IPS-NIHi11 (cell line): ENCODE measurements around the gene IL13RA1.
"Not testable (repeated sequence)": the region's sequence is repeated elsewhere in the genome, so short reads cannot be mapped to it uniquely, and the experiment has no call there.

ENCODE experiments used
- DNase-seq: peaks from one replicate; pipeline ENCODE4 v3.0.0; 2012; ENCODE audit warnings: mixed read lengths, low spot score

The IL13RA1 gene

GRCh38 chrX:118726887-118727685 lies at the start of gene IL13RA1:
Gene IL13RA1 (plus strand): TSS chrX:118727606. CDS start chrX:118727639, 33 bp downstream.
- DNase-seq, result peak; percentile 87

DNA sequence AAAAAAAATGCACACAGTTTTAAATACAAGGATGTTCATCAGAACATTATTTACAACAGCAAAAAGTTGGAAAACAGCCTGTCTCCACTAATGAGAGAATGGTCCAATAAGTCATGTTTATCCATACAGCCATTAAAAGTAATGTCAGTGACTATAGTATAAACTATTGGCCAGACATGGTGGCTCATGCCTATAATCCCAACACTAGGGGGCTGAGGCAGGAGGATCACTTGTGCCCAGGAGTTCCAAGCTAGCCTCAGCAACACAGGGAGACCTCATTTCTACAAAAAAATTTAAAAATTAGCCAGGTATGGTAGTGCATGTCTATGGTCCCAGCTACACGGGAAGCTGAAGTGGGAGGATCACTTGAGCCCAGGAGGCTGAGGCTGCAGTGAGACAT lies 48.1 kb upstream of the IL13RA1 start:
- DNase-seq, result no peak

DNA sequence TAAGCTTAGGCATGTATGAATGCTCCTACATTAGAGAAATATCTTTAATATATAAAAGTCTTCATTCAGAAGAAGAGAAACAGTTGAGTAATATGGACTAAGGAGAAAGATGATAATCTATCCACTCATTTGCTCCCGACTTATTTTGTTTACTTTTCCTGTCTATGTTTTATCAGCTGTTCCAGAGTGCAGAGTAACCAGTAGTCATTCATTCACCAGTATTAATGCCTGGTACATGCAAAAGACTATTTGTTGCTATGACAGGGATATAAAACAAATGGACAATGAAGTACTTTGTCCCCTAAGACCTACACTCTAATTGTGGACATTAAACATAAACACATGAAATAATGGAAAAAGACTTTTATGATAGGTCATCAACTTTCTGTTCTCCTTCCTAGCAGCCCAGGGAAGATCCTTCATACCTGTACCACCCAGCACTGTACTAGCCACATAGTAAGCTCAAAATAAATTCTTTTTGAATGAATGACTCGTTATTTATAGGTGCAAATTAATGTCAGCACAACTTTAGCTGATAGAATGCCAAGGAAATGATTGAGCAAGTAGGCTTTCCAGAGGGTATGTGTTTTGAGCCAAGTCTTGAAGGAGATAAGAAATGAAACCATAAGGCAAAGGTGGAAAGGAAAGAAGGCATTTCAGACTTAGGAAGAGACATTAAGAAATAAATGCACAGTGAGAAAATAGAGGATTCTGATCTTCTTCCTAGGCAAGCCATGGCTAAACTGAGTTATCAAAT lies 45.0 kb upstream of the IL13RA1 start:
- DNase-seq, result no peak

GRCh38 chrX:118685393-118685792 lies 42.0 kb upstream of the IL13RA1 start:
- DNase-seq, result no peak

DNA sequence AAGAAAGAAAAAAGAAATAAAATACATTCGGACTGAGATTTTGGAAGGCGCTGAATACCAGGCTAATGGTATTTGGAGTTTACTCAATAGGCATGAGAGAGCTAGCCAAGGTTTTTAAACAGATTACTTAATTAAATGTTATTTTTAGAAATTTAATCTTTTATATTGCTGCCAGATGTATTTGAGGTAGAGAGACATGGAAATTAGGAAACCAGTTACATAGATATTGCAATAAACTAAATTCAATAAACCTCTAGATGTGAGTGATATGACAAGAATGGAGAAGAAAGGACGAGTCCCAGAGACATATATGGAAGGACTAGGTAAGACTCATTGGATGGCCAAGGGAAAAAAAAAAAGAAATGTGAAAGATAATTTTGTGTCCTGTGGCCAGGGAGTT lies 38.5 kb upstream of the IL13RA1 start:
- DNase-seq, result no peak

GRCh38 chrX:118693843-118694242 lies 33.6 kb upstream of the IL13RA1 start:
- no peak for DNase-seq

GRCh38 chrX:118694638-118695037 lies 32.8 kb upstream of the IL13RA1 start:
- no peak for DNase-seq

GRCh38 chrX:118698516-118699170 lies 28.8 kb upstream of the IL13RA1 start:
- no peak for DNase-seq

- DNase-seq, result no peak
Observed at GRCh38 chrX:118702741-118703140, 24.7 kb upstream of the IL13RA1 start.

DNA sequence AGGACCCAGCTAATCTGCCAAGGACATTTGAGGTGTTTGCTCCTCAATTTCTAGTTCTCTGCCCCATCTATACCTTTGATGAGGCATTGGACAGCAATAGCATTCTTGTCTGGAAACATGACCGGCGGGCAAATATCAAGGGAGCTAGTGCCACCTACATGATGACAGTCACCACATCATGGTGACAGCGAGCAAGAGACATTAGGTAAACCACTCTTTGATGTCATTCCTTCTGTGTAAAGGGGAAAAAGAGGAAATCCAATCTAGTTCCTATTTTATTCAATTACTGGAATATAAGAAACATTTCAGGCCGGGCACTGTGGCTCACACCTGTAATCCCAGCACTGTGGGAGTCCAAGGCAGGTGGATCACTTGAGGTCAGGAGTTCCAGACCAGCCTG lies 20.7 kb upstream of the IL13RA1 start:
- no peak for DNase-seq

DNA sequence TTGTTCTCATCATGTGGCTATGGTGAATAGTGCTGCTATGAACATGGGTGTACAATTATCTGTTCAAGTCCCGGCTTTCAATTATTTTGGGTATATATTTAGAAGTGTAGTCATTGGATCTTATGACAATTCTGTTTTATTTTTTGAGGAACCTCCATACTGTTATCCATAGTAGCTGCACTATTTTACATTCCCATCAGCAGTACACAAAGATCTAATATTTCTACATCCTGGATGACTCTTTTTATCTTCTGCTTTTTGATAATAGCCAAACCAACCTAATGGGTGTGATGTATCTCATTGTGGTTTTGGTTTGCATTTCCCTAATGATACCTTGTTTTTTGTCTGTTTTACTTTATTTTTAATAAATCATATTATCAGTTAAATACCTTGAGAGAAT lies 12.9 kb upstream of the IL13RA1 start:
- no peak for DNase-seq

DNA sequence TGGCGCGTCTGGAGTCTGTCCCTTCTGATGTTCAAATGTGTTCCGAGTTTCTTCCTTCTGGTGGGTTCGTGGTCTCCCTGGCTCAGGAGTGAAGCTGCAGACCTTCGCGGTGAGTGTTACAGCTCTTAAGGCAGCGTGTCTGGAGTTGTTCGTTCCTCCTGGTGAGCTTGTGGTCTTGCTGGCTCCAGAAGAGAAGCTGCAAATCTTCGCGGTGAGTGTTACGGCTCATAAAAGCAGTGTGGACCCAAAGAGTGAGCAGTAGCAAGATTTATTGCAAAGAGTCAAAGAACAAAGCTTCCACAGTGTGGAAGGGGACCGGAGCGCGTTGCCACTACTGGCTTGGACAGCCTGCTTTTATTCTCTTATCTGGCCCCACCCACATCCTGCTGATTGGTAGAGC lies 11.5 kb upstream of the IL13RA1 start:
- not testable (repeated sequence) for DNase-seq

DNA sequence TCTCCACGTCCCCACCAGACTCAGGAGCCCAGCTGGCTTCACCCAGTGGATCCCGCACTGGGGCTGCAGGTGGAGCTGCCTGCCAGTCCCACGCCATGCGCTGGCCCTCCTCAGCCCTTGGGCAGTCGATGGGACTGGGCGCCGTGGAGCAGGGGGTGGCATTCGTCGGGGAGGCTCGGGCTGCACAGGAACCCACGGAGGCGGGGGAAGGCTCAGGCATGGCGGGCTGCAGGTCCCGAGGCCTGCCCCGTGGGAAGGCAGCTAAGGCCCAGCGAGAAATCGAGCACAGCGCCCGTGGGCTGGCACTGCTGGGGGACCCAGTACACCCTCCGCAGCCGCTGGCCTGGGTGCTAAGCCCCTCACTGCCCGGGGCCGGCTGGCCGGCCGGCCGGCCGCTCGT lies 10.6 kb upstream of the IL13RA1 start:
- not testable (repeated sequence) for DNase-seq

DNA sequence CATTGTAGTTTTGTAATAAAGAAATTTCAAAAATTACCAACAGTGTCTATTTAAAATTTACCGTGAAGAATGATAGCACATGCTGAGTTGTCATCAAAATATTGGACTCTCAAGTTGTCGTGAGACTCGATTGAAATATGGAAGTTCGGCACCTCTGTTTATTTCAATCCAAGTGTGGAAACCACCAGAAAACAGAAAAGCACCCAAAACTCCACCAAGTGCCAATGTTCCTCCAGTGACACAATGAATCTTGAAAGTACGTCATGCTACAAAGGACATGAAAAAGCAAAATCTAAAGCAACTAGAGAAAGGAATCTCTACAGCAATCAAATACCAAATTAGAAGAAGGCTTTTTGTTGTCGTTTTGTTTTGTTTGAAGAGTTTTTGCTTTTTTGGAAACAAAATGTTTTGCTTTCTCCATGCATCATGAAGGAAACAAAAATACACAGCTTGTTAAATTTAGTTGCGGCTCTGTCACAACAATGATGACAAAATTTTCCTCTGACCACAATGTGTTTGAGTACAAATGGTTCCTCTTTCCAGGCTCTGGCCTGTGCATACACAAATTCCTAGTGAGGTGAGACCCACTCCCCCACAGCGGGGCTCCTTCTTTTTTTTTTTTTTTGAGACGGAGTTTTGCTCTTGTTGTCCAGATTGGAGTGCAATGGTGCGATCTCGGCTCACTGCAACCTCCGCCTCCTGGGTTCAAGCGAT lies 9.6 kb upstream of the IL13RA1 start:
- no peak for DNase-seq

- DNase-seq, result no peak
Observed at GRCh38 chrX:118718737-118719136, 8.7 kb upstream of the IL13RA1 start.

GRCh38 chrX:118720058-118720707 lies 7.2 kb upstream of the IL13RA1 start:
- no peak for DNase-seq

GRCh38 chrX:118723376-118723775 lies 4.0 kb upstream of the IL13RA1 start:
- DNase-seq, result no peak

- no peak for DNase-seq
Observed at GRCh38 chrX:118724365-118724764, 3.0 kb upstream of the IL13RA1 start.

DNA sequence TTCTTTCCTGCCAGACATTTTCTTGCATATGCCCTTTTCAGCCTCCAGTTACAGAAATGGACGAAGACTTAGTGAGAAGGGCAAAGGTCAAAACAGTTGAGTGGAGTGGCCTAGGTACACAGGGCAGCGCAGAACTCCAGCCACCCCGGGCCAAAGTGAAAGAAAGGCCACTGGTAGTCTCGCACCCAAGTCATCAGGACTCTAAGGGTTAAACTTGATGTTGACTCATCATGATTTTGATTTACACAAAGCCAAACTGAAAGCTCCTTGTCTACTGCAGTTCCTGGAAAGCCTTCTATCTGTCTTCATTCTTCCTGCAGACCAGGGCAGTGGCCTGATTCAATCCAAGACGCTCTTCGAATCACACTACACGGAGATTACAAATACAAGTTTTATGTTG lies 2.6 kb upstream of the IL13RA1 start:
- DNase-seq, result no peak

- no peak for DNase-seq
Observed at GRCh38 chrX:118726396-118726795, 1.0 kb upstream of the IL13RA1 start.

DNA sequence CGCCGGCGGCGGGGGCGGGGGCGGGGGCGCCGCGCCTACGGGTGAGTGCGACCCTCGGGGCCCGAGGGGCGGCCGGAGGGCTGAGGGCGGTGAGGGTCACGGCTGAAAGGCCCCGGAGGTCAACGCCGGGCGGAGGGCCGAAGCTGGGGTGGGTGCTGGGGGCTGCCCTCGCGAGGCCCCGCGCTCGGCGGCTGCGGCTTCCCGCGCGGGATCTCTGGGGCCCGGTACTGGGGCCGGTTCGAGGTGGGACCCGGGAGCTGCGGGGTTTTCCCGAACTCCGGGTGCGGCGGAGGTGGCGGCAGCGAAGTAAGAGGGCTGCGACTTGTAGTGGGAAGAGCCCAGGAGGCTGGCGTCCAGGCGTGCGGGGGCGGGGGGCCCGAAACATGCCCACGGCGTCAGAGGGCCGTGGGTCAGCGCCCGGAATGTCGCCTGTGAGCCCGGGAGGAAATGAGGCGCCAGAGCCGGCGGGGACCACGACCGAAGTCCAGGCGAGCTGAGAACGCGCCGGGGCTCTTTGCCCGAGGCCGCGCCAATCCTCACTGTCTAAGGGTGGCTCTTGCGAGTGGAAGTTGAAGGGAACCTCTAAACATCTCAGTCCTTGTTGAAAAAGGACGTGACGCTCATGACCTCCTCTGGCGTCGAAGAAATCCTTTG lies 407 bp downstream of the IL13RA1 start:
- peak; percentile 8 for DNase-seq
